ENCODE data around the gene TMEM266.

The TMEM266 gene

GRCh38 chr15:76181705-76182107 is 121.9 kb downstream of the TMEM266 start:
- peak in 1 of 2 donors; percentile 47 for ATAC-seq (replicated peaks)
- H3K27ac Mint-ChIP-seq, result no peak overlapping the region

DNA sequence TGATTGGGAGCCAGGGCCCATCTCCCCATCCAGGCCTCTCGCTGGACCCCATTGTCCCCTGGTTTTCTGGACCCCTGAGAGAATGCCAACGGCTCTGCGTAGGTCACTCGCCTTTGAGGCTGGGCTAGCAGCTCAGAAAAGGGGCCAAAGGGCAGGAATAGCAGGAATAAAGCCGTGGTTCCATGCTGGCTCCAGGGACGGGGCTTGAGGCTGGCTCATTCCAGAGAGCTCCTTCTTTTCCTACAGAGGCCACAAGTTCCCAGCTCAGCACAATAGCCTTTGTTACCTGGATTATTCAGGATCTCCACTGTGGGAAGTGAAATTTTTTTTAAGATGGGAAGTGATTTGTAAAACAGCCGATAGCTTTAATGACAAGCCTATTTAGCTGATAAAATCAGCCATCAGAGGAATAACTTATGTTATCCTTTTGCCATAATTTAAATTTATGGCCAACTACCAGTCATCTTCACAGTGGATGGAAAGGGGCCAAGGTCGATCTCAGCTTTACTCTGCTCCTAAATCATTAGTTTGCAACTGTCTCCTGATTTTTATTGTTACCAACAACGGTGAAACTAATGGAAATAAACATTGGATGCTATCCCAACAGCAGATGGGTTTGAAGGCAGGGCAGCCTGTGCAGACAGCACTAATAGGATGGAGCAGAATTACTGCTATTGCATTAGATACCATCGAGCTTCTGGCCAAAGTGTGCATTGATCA is 124.3 kb downstream of the TMEM266 start:
- Mint-ChIP-seq H3K9me3 (peaks cover 0 to 2% of the 10 kb centered on the region in 2 donors), H3K27me3 (peaks cover 34 to 43% of the 10 kb centered on the region in 2 donors), H3K4me1 (peaks cover 0 to 2% of the 10 kb centered on the region in 2 donors), H3K36me3 (peaks cover 0 to 3% of the 10 kb centered on the region in 2 donors), H3K27ac (no peak overlapping the region), H3K4me3 (no peak overlapping the region)
- no peak for ATAC-seq (replicated peaks)
- DNase-seq, result no peak

More at GRCh38 chr15:76181705-76182107, 121.9 kb downstream of the TMEM266 start:
- H3K36me3 Mint-ChIP-seq, result no peaks in the 10 kb centered on the region
- no peak overlapping the region for H3K4me3 Mint-ChIP-seq
- H3K27me3 Mint-ChIP-seq, result peaks cover 35 to 38% of the 10 kb centered on the region in 2 donors
- H3K4me1 Mint-ChIP-seq, result peaks cover 0 to 2% of the 10 kb centered on the region in 2 donors
- no peaks in the 10 kb centered on the region for H3K9me3 Mint-ChIP-seq
- DNase-seq, result no peak

GRCh38 chr15:76184650-76185035 is 124.9 kb downstream of the TMEM266 start:
- DNase-seq (no peak), ATAC-seq (replicated peaks) (no peak)
- H3K36me3 Mint-ChIP-seq, result peaks cover 0 to 3% of the 10 kb centered on the region in 2 donors
- H3K9me3 Mint-ChIP-seq, result peaks cover 0 to 2% of the 10 kb centered on the region in 2 donors
- H3K4me3 Mint-ChIP-seq, result no peak overlapping the region
- H3K27ac Mint-ChIP-seq, result no peak overlapping the region
- peaks cover 40 to 49% of the 10 kb centered on the region in 2 donors for H3K27me3 Mint-ChIP-seq
- peaks cover 0 to 2% of the 10 kb centered on the region in 2 donors for H3K4me1 Mint-ChIP-seq

DNA sequence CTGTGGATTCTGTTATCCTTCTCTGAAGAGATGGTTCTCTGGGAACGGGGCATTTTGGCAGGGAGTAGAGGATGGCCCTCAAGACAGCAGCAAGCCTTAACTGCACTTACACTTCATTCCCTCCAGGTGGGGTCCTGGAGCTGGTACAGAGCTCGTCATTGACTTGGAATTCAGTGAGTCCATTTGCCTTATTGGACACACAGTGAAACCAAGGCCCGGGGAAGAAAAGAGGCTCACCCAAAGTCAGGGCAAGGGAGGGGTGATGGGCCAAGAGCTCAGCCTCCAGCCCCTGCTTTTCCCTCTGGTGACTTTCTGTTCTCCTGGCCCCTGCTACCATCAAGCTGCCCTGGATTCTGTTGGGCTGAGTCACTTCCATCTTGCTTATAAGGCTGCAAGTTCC is 125.9 kb downstream of the TMEM266 start:
- H3K36me3 Mint-ChIP-seq, result peaks cover 0 to 3% of the 10 kb centered on the region in 2 donors
- no peak overlapping the region for H3K4me3 Mint-ChIP-seq
- peaks cover 8 to 9% of the 10 kb centered on the region in 2 donors for H3K4me1 Mint-ChIP-seq
- H3K27ac Mint-ChIP-seq, result no peak overlapping the region
- ATAC-seq (replicated peaks) (peak; percentile 45 to 59), DNase-seq (no peak)
- H3K9me3 Mint-ChIP-seq, result peaks cover 0 to 2% of the 10 kb centered on the region in 2 donors
- peaks cover 50 to 59% of the 10 kb centered on the region in 2 donors for H3K27me3 Mint-ChIP-seq

- ATAC-seq (replicated peaks), result no peak
- peaks cover 0 to 2% of the 10 kb centered on the region in 2 donors for H3K9me3 Mint-ChIP-seq
- H3K4me3 Mint-ChIP-seq, result no peak overlapping the region
- H3K27ac Mint-ChIP-seq, result no peak overlapping the region
- peaks cover 12 to 16% of the 10 kb centered on the region in 2 donors for H3K4me1 Mint-ChIP-seq
- peaks cover 54 to 55% of the 10 kb centered on the region in 2 donors for H3K27me3 Mint-ChIP-seq
- H3K36me3 Mint-ChIP-seq, result peaks cover 0 to 3% of the 10 kb centered on the region in 2 donors
- DNase-seq, result no peak
These were observed 127.4 kb downstream of the TMEM266 start for GRCh38 chr15:76187163-76187562.

- Mint-ChIP-seq H3K27me3 (peaks cover 60 to 67% of the 10 kb centered on the region in 2 donors), H3K4me1 (peaks cover 12 to 16% of the 10 kb centered on the region in 2 donors), H3K9me3 (peaks cover 0 to 2% of the 10 kb centered on the region in 2 donors), H3K4me3 (no peak overlapping the region), H3K36me3 (peaks cover 0 to 3% of the 10 kb centered on the region in 2 donors), H3K27ac (peak overlapping the region; percentile 28)
- ATAC-seq (replicated peaks) (no peak), DNase-seq (no peak)
These were observed 129.3 kb downstream of the TMEM266 start for GRCh38 chr15:76189106-76189505.

DNA sequence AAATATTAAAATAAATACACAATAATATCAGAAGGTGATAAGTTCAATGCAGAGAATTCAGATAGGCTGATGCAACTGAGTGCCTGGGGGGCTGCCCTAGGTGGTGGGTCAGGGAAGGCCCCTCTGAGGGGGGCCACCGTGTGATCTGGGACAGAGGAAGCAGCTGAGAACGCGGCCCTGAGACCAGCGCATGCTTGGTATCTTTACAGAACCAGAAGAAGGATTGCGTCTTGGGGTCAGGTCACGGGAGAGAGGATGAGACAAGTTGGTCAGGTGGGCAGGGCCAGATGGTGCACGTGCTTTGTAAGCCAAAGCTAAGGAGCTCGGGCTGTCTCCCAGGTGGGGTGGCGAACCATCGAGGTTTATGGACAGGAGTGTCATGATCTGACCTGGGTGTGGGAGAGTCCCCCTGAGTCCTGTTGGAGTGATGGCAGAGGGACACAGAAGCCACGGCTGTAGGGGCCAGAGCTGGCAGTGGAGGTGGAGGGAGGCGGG is 130.3 kb downstream of the TMEM266 start:
- peaks cover 0 to 3% of the 10 kb centered on the region in 2 donors for H3K36me3 Mint-ChIP-seq
- peaks cover 0 to 2% of the 10 kb centered on the region in 2 donors for H3K9me3 Mint-ChIP-seq
- H3K27ac Mint-ChIP-seq, result no peak overlapping the region
- ATAC-seq (replicated peaks) (no peak), DNase-seq (no peak)
- H3K4me1 Mint-ChIP-seq, result peaks cover 12 to 16% of the 10 kb centered on the region in 2 donors
- H3K27me3 Mint-ChIP-seq, result peaks cover 58 to 70% of the 10 kb centered on the region in 2 donors
- H3K4me3 Mint-ChIP-seq, result peak overlapping the region; percentile 69 to 73

- H3K4me1 Mint-ChIP-seq, result peaks cover 12 to 16% of the 10 kb centered on the region in 2 donors
- H3K27ac Mint-ChIP-seq, result peak overlapping the region; percentile 42
- H3K27me3 Mint-ChIP-seq, result peaks cover 51 to 70% of the 10 kb centered on the region in 2 donors
These were observed 131.2 kb downstream of the TMEM266 start for GRCh38 chr15:76190751-76191538.

GRCh38 chr15:76191539-76192244 is 131.9 kb downstream of the TMEM266 start:
- no peak overlapping the region for H3K27ac Mint-ChIP-seq
- H3K27me3 Mint-ChIP-seq, result peaks cover 46 to 65% of the 10 kb centered on the region in 2 donors
- ATAC-seq (replicated peaks) (no peak), DNase-seq (no peak)
- peak overlapping the region in 1 of 2 donors; percentile 20 for H3K4me3 Mint-ChIP-seq
- peaks cover 0 to 2% of the 10 kb centered on the region in 2 donors for H3K9me3 Mint-ChIP-seq
- H3K36me3 Mint-ChIP-seq, result peaks cover 0 to 3% of the 10 kb centered on the region in 2 donors
- H3K4me1 Mint-ChIP-seq, result peaks cover 12 to 17% of the 10 kb centered on the region in 2 donors

More at GRCh38 chr15:76190751-76191538, 131.2 kb downstream of the TMEM266 start:
- ATAC-seq (replicated peaks), result peak; percentile 92 to 93
- peak; percentile 69 for DNase-seq
- peaks cover 0 to 2% of the 10 kb centered on the region in 2 donors for H3K9me3 Mint-ChIP-seq
- H3K36me3 Mint-ChIP-seq, result peaks cover 0 to 3% of the 10 kb centered on the region in 2 donors
- peak overlapping the region; percentile 66 to 73 for H3K4me3 Mint-ChIP-seq

DNA sequence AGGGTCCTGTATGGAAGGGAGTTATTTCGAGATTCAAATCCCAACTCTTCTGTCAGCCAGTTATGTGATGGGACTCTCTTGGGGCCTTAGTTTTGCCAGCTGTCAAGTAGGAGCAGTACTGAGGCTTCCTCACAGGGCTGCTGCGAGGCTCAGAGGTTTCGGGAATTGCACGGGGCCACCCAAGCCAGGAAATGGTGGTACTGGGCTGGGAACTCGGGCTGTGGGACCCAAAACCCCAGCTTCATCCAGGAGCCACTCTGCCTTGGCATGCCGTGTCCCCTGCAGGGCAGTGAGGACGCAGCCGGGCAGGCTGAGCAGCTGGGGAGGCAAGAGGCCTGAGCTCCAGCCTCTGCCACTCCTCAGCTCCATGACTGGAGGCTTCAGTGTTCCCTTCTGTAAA is 132.9 kb downstream of the TMEM266 start:
- H3K27ac Mint-ChIP-seq, result no peak overlapping the region
- peaks cover under 1 to 3% of the 10 kb centered on the region in 2 donors for H3K36me3 Mint-ChIP-seq
- peaks cover 0 to 2% of the 10 kb centered on the region in 2 donors for H3K9me3 Mint-ChIP-seq
- no peak for ATAC-seq (replicated peaks)
- H3K27me3 Mint-ChIP-seq, result peaks cover 38 to 60% of the 10 kb centered on the region in 2 donors
- peaks cover 12 to 27% of the 10 kb centered on the region in 2 donors for H3K4me1 Mint-ChIP-seq
- DNase-seq, result no peak
- H3K4me3 Mint-ChIP-seq, result no peak overlapping the region

DNA sequence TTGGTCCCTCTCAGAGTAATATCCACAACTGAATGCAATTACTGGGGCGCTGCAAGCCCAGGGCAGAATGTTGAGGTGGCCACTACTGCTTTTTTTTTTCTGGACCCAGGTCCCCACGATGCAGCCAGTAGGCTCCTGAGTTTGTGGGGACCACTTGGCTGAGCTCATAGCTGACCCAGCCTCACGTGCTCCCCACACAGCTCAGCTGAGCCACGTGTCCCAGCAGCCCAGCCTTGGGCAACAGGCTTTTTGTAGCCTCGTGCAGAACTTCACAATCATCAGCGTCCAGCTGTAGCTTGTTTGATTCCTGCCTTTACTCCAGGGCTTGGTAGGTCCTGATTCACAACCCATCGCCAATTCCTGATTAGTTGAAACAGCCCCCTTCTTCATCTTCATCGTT is 134.1 kb downstream of the TMEM266 start:
- H3K9me3 Mint-ChIP-seq, result no peaks in the 10 kb centered on the region

GRCh38 chr15:76195506-76196268 is 135.9 kb downstream of the TMEM266 start:
- ATAC-seq (replicated peaks), result no peak
- no peak for DNase-seq
- peaks cover 5 to 36% of the 10 kb centered on the region in 2 donors for H3K4me1 Mint-ChIP-seq
- H3K36me3 Mint-ChIP-seq, result peaks cover 4 to 8% of the 10 kb centered on the region in 2 donors
- no peak overlapping the region for H3K4me3 Mint-ChIP-seq
- H3K27me3 Mint-ChIP-seq, result peaks cover 12 to 31% of the 10 kb centered on the region in 2 donors
- H3K27ac Mint-ChIP-seq, result no peak overlapping the region
- H3K9me3 Mint-ChIP-seq, result no peaks in the 10 kb centered on the region

More for the DNA sequence above, 134.1 kb downstream of the TMEM266 start:
- H3K36me3 Mint-ChIP-seq, result peaks cover 0 to 3% of the 10 kb centered on the region in 2 donors
- peaks cover 28 to 48% of the 10 kb centered on the region in 2 donors for H3K27me3 Mint-ChIP-seq
- ATAC-seq (replicated peaks) (no peak), DNase-seq (no peak)
- no peak overlapping the region for H3K4me3 Mint-ChIP-seq
- peaks cover 12 to 39% of the 10 kb centered on the region in 2 donors for H3K4me1 Mint-ChIP-seq
- no peak overlapping the region for H3K27ac Mint-ChIP-seq
